ENCODE data around the gene TANC1.

- TF ChIP-seq MXI1 (IDR thresholded peaks at IDR 0.05; ENCODE audit: borderline replicate concordance, low read depth, low read length) (no peak), POLR2A (IDR thresholded peaks at IDR 0.05; ENCODE audit: low read depth, low read length) (no peak)
- TF ChIP-seq, protein P1, sequence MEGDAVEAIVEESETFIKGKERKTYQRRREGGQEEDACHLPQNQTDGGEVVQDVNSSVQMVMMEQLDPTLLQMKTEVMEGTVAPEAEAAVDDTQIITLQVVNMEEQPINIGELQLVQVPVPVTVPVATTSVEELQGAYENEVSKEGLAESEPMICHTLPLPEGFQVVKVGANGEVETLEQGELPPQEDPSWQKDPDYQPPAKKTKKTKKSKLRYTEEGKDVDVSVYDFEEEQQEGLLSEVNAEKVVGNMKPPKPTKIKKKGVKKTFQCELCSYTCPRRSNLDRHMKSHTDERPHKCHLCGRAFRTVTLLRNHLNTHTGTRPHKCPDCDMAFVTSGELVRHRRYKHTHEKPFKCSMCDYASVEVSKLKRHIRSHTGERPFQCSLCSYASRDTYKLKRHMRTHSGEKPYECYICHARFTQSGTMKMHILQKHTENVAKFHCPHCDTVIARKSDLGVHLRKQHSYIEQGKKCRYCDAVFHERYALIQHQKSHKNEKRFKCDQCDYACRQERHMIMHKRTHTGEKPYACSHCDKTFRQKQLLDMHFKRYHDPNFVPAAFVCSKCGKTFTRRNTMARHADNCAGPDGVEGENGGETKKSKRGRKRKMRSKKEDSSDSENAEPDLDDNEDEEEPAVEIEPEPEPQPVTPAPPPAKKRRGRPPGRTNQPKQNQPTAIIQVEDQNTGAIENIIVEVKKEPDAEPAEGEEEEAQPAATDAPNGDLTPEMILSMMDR (conservative IDR thresholded peaks at IDR 0.05; ENCODE audit: low read depth, low read length): peak; percentile 28; the same call in 1 of the 2 replicates
Observed at GRCh38 chr2:159035790-159036411, 67.5 kb downstream of the TANC1 start.

All from IMR-90 (cell line).